Activated T-helper 1 cell treated with anti-CD3 and anti-CD28 coated beads, Interleukin-12 subunit alpha, Interleukin-12 subunit beta, Interleukin-2, Interleukin-4 antibody, amounts not matched to agents 30 ng/mL and 10 ng/mL and 1 ng/mL, durations not matched to agents 14 hours and 24 hours and 36 hours (primary cell): ENCODE data around the gene RAP2A. TPM values are rescaled to one million over a fixed set of nuclear protein-coding genes. Genes with fewer than 3 reads are reported as not detected.
A peak's percentile ranks its signal among the peaks of the same experiment; 100 is the strongest.

Experiments used
- DNase-seq: peaks from one replicate; pipeline ENCODE4 v3.0.0; 2021; ENCODE audit warnings: low spot score
- H3K27ac Mint-ChIP-seq: one replicate; pipeline ENCODE4 v1.8.0; 2021; ENCODE audit warnings: mild to moderate bottlenecking, mixed read lengths
- H3K27me3 Mint-ChIP-seq: one replicate; pipeline ENCODE4 v1.8.0; 2022; ENCODE audit warnings: mild to moderate bottlenecking, moderate library complexity, mixed read lengths; ENCODE audit not compliant: insufficient read depth
- H3K36me3 Mint-ChIP-seq: one replicate; pipeline ENCODE4 v1.8.0; 2021; ENCODE audit warnings: low read depth, mixed read lengths
- H3K4me1 Mint-ChIP-seq: one replicate; pipeline ENCODE4 v1.8.0; 2021; ENCODE audit warnings: low read depth, mixed read lengths
- H3K4me3 Mint-ChIP-seq: one replicate; pipeline ENCODE4 v1.8.0; 2021; ENCODE audit warnings: mild to moderate bottlenecking, moderate library complexity, mixed read lengths
- H3K9me3 Mint-ChIP-seq: one replicate; pipeline ENCODE4 v1.8.0; 2021; ENCODE audit warnings: mixed read lengths
- intact Hi-C: fragments of 100-400 bp; cut with micrococcal nuclease; formaldehyde crosslinking; loops from one replicate; pipeline ENCODE4 v1.15.1; 2024
- total RNA-seq: library from RNA; stranded (reverse); gene quantifications from 2 replicates; pipeline ENCODE4 v1.2.3, GENCODE V29; 2022

The RAP2A gene
- total RNA-seq, 1 donor from 2014 or later: 22.1 TPM

- intact Hi-C loops: no loop called here
- H3K9me3 Mint-ChIP-seq: no peaks in the 10 kb centered on the region
- no peak for DNase-seq
- H3K36me3 Mint-ChIP-seq: peaks cover 13% of the 10 kb centered on the region
- no peaks in the 10 kb centered on the region for H3K27me3 Mint-ChIP-seq
- peaks cover 12% of the 10 kb centered on the region for H3K4me1 Mint-ChIP-seq
- H3K27ac Mint-ChIP-seq: no peak overlapping the region
- H3K4me3 Mint-ChIP-seq: no peak overlapping the region
Measured at GRCh38 chr13:97440598-97441170, 6.7 kb downstream of the RAP2A start.

GRCh38 chr13:97441368-97441767, 7.4 kb downstream of the RAP2A start:
- Mint-ChIP-seq H3K36me3 (peaks cover 12% of the 10 kb centered on the region), H3K27ac (no peak overlapping the region), H3K4me3 (no peak overlapping the region)

GRCh38 chr13:97445522-97446187, 11.7 kb downstream of the RAP2A start:
- intact Hi-C loops: no loop called here

More at GRCh38 chr13:97441368-97441767, 7.4 kb downstream of the RAP2A start:
- intact Hi-C loops: no loop called here
- H3K27me3 Mint-ChIP-seq: no peaks in the 10 kb centered on the region
- no peaks in the 10 kb centered on the region for H3K9me3 Mint-ChIP-seq
- H3K4me1 Mint-ChIP-seq: peaks cover 6% of the 10 kb centered on the region
- no peak for DNase-seq

GRCh38 chr13:97446448-97446847, 12.5 kb downstream of the RAP2A start:
- intact Hi-C loops: no loop called here
- no peak overlapping the region for H3K4me3 Mint-ChIP-seq
- no peak for DNase-seq
- no peaks in the 10 kb centered on the region for H3K27me3 Mint-ChIP-seq
- H3K36me3 Mint-ChIP-seq: peaks cover 17% of the 10 kb centered on the region
- no peak overlapping the region for H3K27ac Mint-ChIP-seq
- no peaks in the 10 kb centered on the region for H3K9me3 Mint-ChIP-seq
- no peaks in the 10 kb centered on the region for H3K4me1 Mint-ChIP-seq

More at GRCh38 chr13:97445522-97446187, 11.7 kb downstream of the RAP2A start:
- Mint-ChIP-seq H3K9me3 (no peaks in the 10 kb centered on the region), H3K4me1 (no peaks in the 10 kb centered on the region), H3K27me3 (no peaks in the 10 kb centered on the region), H3K36me3 (peaks cover 18% of the 10 kb centered on the region), H3K4me3 (no peak overlapping the region), H3K27ac (no peak overlapping the region)
- DNase-seq: no peak

GRCh38 chr13:97448503-97449251, 14.7 kb downstream of the RAP2A start:
- H3K4me1 Mint-ChIP-seq: no peaks in the 10 kb centered on the region
- H3K27ac Mint-ChIP-seq: no peak overlapping the region
- intact Hi-C loops: no loop called here
- DNase-seq: no peak
- peaks cover 15% of the 10 kb centered on the region for H3K36me3 Mint-ChIP-seq
- H3K9me3 Mint-ChIP-seq: peaks cover under 1% of the 10 kb centered on the region
- H3K27me3 Mint-ChIP-seq: no peaks in the 10 kb centered on the region
- H3K4me3 Mint-ChIP-seq: no peak overlapping the region

GRCh38 chr13:97454699-97455098, 20.7 kb downstream of the RAP2A start:
- H3K36me3 Mint-ChIP-seq: peaks cover 13% of the 10 kb centered on the region
- H3K27ac Mint-ChIP-seq: no peak overlapping the region

GRCh38 chr13:97456047-97456446, 22.1 kb downstream of the RAP2A start:
- Mint-ChIP-seq H3K4me1 (peaks cover 35% of the 10 kb centered on the region), H3K27ac (no peak overlapping the region), H3K9me3 (peaks cover 12% of the 10 kb centered on the region), H3K36me3 (peaks cover 13% of the 10 kb centered on the region), H3K27me3 (no peaks in the 10 kb centered on the region), H3K4me3 (no peak overlapping the region)
- no peak for DNase-seq
- intact Hi-C loops: no loop called here

More at GRCh38 chr13:97454699-97455098, 20.7 kb downstream of the RAP2A start:
- H3K4me3 Mint-ChIP-seq: no peak overlapping the region
- peaks cover 21% of the 10 kb centered on the region for H3K4me1 Mint-ChIP-seq
- DNase-seq: no peak
- H3K27me3 Mint-ChIP-seq: no peaks in the 10 kb centered on the region
- intact Hi-C loops: no loop called here
- peaks cover 12% of the 10 kb centered on the region for H3K9me3 Mint-ChIP-seq

- Mint-ChIP-seq H3K27me3 (no peaks in the 10 kb centered on the region), H3K4me3 (no peak overlapping the region), H3K9me3 (peaks cover 9% of the 10 kb centered on the region), H3K27ac (no peak overlapping the region), H3K36me3 (peaks cover 7% of the 10 kb centered on the region), H3K4me1 (peaks cover 37% of the 10 kb centered on the region)
- DNase-seq: no peak
- intact Hi-C loops: no loop called here
Measured at GRCh38 chr13:97459215-97459777, 25.3 kb downstream of the RAP2A start.

GRCh38 chr13:97460004-97460775, 26.2 kb downstream of the RAP2A start:
- intact Hi-C loops: no loop called here
- Mint-ChIP-seq H3K27me3 (no peaks in the 10 kb centered on the region), H3K36me3 (peaks cover 5% of the 10 kb centered on the region), H3K4me1 (peaks cover 37% of the 10 kb centered on the region), H3K27ac (no peak overlapping the region), H3K9me3 (peaks cover 4% of the 10 kb centered on the region), H3K4me3 (no peak overlapping the region)
- no peak for DNase-seq

GRCh38 chr13:97460853-97461252, 26.9 kb downstream of the RAP2A start:
- Mint-ChIP-seq H3K27me3 (no peaks in the 10 kb centered on the region), H3K4me1 (peaks cover 32% of the 10 kb centered on the region), H3K36me3 (peaks cover 4% of the 10 kb centered on the region), H3K4me3 (no peak overlapping the region), H3K9me3 (no peaks in the 10 kb centered on the region), H3K27ac (peak overlapping the region; percentile 25)
- DNase-seq: no peak
- intact Hi-C loops: no loop called here

GRCh38 chr13:97464561-97464960, 30.6 kb downstream of the RAP2A start:
- no peaks in the 10 kb centered on the region for H3K27me3 Mint-ChIP-seq
- intact Hi-C loops: no loop called here

GRCh38 chr13:97466722-97467121, 32.8 kb downstream of the RAP2A start:
- DNase-seq: no peak
- Mint-ChIP-seq H3K9me3 (no peaks in the 10 kb centered on the region), H3K36me3 (peaks cover 3% of the 10 kb centered on the region), H3K4me1 (no peaks in the 10 kb centered on the region), H3K27ac (no peak overlapping the region), H3K27me3 (no peaks in the 10 kb centered on the region), H3K4me3 (no peak overlapping the region)
- intact Hi-C loops: no loop called here

More at GRCh38 chr13:97464561-97464960, 30.6 kb downstream of the RAP2A start:
- peaks cover 18% of the 10 kb centered on the region for H3K4me1 Mint-ChIP-seq
- no peak overlapping the region for H3K4me3 Mint-ChIP-seq
- no peak overlapping the region for H3K27ac Mint-ChIP-seq
- H3K9me3 Mint-ChIP-seq: no peaks in the 10 kb centered on the region
- DNase-seq: no peak
- H3K36me3 Mint-ChIP-seq: peaks cover 3% of the 10 kb centered on the region
